Activated T-cell treated with anti-CD3 and anti-CD28 coated beads for 1 hour (primary cell): Measurements from ENCODE around the gene CELF2.

ENCODE experiments used
- DNase-seq: peaks from one replicate; pipeline ENCODE4 v3.0.0-alpha.2; 2020; ENCODE audit warnings: low read depth

The CELF2 gene

DNA sequence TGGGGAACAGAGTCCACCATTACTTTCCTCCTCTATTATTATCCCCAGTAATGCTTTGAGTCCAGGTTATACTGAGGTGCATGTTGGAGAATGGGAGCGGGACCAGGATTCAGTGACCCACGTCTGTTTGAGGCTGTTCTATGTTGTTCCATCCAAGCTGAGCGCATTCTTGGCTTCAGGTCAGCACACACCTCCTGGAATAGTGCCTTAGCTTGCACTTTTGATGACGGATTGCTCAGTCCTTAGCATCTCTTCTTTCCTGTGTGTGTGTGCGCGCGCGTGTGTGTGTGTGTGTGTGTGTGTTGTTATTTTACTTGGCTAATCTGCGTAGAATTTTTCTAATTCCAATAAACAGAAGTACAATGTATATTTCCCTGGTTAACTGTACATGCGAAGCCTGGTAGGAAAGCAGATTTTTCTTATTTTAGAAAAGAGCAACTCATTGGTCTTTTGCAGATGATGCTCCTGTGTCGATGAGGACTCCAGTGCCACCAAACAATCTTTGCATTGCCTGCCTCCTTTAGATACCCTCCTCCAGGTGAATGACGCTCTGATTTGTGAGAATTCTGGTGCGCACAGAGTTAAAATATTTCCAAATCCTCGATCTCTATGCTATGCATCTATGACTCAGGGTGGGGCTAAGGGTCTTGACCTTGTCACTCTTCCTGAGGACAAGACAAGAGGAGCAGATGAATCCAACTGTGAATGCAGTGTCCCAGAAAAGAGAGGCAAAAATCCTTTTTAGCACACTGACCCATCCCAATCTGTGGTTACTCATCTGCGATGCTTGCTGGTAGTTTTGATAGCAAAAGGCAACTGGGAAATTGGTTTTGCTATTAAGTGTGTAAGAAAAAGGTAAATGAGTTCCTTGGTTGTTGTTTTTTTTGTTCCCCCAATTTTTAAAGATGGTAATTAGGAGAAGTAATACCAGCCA lies 13.3 kb upstream of the CELF2 start:
- DNase-seq, result no peak

DNA sequence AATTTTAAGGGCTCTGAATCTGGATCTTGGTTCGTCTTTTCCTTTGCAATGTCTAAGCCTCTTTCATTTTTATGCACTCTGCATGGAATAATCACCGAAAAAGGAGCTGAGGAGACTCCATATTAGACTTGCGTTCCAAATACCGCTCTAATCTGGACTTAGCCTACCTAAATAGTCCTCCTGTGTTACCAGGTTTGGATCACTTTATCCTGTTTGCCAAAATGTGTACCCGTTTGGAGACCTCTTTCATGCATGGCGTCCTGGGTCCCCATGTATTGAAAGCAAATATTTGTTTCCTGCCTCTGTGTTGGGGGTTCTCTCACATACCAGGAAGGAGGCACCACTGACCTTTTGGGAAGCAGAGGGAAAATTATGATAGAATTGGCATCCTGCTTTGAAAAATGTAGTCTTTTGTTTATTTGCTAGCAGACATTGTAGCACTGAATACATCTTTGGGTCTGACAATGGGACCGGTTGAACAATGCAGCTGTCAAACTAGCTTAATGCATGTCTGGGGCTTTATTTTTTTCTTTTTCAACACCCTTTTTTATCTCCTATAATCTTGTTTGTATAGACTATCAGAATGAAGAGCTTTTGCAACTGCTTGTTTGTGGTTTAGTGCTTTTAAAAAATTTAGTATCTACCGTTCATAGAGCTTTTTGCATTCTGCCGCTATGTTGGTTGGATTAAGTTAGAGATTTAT lies 11.8 kb upstream of the CELF2 start:
- no peak for DNase-seq

GRCh38 chr10:11006428-11006825 lies 11.2 kb upstream of the CELF2 start:
- DNase-seq, result no peak

DNA sequence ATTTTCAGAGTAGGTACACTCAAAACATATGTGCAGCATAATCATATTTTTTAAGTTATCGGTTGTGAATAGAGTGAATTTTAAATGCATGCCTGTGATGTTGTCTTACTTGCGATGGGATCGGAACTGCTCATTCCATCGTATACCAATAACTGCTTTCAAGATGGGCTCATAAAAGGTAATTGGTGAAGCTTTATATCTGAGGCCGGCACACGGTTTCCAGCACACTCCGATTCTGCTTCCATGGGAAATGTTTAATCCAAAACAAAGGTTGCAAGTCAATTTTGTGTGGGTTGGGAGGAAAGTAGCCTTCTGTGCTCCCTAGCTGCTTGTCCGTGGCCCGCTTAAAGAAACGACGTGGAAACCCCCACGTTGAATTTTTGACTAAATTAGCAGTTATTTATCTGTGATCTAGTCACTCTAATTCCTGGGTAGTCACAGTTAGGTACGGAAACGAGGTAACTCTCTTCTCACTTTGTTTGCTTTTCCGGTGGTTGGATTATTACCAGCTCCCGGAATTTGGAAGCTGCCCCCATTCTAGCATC lies 10.1 kb upstream of the CELF2 start:
- DNase-seq, result no peak

DNA sequence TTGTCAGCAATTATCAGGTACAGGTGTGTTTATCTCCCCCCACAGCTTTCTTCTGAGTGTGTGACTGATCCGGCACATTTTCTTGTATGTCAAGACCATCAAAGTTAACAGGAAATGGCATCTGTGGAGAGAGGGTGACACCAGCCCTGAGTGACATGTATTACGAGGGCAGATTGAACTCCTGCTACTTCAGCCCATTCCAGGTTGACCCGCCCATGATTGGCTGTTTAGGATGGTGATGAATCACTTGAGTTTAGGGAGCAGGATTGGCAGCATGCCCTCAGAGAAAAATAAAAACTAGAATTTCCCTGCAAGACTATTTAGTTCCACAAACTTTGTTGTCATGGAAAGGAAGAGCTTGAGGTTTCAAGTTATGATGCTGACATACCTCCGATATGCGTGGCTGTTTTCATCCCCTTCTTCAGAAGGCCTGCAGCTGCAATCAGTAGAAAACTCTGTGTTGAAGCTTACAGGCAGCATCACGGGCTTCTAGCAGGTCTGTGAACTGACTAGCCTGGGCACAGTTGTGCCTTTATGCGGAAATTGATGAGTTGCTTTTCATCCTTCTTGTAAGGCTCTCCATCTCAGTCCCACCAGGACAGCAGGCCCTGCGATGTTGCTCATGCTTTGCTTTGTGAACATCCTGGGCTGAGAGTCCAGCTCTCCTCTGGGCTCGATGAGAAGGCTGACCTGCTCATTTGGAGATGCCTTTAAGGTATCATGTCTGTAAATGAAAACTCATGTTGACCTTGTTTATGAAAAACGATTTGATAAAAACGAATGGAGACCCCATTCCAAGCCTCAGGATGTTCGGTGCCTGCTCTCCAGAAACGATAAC lies 8.0 kb upstream of the CELF2 start:
- DNase-seq, result no peak

GRCh38 chr10:11010582-11010981 lies 7.1 kb upstream of the CELF2 start:
- DNase-seq, result no peak

DNA sequence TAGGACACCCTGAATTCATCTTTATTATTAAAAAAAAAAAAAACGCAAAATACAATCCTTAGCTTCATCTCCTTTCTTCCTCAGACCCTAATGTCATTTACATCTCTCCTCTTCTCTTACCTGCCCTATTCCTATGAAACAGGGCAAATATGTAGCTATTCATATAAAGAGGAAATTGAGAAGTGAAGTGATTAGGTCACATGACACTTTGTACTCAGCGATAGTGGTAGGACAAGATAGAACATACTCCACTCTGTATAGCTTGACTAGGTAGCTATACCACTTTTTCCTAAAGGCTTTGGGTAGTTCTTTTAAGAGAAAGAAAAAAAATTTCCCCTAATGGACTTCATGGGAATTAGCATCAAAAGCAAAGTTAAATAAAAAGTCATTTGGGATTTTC lies 6.2 kb upstream of the CELF2 start:
- DNase-seq, result no peak

DNA sequence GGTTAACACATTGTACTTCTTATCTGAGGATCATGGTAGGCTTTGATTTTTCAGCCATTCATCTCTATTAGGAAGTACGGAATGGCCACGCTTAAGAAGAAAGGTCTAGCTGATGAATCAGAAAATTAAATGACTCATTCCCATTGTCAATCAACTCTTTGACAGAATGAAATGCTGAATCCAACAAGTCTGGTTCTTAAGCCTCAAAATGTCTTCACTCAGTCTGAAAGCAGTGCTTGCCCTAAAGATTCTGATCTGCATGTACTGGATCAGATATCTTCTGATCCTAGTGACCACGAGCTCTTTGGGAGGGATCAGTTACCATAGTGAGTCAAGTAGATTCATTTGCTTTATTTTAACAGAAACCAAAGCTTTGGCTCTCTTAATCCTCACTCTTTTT lies 5.7 kb upstream of the CELF2 start:
- DNase-seq, result no peak

- DNase-seq, result no peak
These were observed 5.0 kb upstream of the CELF2 start for GRCh38 chr10:11012421-11013295.

GRCh38 chr10:11013836-11014235 lies 3.8 kb upstream of the CELF2 start:
- DNase-seq, result no peak

- no peak for DNase-seq
These were observed 2.8 kb upstream of the CELF2 start for GRCh38 chr10:11014671-11015445.

DNA sequence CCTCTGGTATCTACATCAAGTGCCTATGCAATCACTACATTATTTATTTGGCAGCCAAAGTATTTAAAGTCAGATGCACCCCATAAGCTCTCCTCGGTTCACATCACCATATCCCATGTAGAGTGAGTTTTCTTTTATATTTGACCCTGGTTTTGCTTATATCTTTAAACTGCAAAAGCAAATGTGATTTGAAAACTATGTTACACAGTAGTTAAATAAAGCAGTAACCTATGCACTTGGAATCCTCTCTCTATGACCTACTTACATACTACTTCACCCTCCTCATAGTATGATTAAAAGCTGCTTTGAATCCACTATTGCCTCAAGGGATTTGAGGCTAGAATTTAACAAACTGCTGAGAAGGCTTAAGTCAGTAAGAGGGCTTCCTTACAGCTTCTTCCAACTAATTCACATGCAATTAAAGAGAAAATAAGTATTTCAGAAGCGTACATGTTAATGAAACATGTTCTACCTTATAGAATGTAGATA lies 2.2 kb upstream of the CELF2 start:
- no peak for DNase-seq

DNA sequence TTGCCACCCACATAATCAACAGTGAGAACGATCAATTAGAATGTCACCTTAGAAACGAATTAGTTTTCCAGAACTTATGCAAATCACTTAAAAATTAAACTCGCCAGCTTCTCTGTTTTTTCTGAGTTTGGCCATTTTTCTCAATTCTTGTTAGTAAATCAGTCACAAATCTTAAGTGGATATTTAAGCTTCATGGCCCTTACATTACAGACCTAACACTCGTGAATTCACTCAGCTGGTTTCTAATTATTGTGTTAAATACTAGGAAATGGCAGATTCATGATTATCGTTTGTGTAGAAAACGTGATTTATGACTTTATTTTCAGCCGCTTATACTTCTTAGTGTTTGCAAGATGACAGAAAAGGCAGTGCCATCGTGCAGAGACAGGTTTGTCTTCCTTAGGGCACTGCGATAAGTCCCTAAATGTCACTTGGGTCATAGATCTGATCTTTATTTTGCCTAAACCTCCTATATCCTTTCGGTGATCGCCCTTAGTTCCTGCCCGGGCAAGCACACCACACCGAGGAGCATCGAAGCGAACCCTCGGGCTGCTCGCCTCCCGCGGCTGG lies 587 bp upstream of the CELF2 start:
- DNase-seq, result no peak

DNA sequence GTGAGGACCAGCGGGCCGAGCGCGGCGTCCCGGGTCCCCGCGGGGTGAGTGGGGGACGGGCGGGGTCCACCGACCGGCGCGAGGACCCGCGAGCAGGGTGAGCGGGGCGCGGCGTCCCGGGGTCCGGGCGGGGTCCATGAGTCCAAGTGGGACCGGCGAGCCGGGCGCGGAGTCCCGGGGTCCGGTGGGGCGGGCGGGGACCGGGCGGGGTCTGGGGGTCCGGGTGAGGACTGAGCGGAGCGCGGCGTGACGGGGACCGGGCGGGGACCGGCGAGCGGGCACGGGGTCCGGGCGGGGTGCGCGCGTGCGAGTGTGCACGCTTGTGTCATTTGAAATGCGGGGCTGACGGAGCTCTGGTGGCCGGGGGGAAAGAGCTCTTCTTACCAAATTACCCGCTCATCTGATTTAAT lies 765 bp downstream of the CELF2 start:
- no peak for DNase-seq

- no peak for DNase-seq
These were observed 1.4 kb downstream of the CELF2 start for GRCh38 chr10:11018855-11019631.

DNA sequence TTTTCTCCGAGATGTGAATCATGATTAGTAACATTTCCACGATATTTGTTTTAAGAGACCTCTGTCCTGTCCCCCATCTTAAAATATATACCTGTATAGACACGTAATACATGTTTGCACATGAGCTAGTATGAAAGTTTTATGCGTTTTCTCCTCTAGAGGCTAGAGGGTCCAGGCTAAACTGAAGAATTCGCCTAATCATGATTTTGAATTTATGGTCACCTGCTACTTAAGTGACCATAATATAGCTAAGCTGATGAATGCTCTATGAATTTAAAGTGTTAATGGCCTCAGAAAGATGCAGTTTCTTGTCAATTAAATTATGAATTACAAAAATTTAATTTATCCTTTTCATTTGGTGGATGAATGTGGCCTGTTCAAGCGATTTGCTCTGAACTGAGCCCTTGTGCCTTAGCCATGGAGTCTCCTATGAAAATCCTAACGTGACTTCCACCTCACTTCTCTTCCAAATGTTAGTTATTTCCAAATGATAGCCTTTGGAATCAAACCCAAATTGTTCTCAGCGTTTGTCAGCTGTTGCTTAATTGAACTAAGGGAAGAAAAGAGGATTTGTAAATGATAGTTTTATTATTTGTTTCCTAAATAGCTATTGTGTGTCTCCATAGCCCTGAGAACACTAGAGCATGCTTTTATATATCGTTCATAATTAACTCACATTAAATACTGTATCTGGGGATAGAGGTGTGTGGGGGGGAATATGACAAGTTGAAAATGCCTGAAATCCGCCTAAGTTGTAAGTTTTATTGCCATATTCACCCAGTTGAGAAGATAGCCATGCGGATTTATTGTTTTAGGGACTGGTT lies 2.3 kb downstream of the CELF2 start:
- no peak for DNase-seq

DNA sequence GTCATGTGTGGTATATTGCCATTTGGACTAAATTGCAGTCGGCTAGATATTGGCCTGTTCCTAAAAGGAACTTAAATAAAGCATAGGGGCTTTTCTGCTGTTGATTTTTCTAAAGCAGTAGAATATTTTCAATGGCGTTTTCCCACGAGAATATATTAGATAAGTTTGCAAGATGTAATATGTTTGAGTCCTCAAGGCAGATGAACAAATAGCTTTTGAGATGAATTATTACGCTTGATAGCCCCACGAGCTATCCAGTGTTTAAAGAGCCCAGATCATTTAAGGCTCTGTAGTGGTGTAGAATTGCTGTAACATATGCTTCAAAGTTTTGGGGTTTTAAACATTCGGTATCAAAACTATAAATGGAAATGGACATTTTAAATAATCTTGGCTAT lies 2.9 kb downstream of the CELF2 start:
- no peak for DNase-seq

DNA sequence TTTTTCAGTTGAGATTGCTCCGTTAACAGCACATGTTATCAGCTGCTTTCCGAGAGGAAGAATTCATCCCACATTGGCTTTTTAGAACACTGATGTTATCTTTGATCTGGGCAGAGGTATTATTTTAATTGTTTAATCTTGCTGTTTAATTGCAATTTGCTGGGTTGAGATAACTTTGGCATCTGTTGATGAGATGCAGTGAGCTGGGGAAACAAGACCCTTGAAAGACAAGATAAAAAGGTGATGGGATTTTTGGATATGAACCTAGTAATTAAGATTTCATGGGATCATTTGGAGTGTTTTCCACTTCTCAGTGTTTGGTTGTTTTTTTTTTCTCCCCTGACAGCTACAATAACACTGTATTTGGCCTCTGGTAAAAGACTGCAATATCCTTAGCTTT lies 4.5 kb downstream of the CELF2 start:
- DNase-seq, result no peak
